ENCODE data around the gene FUT7. TPM values are rescaled to one million over a fixed set of nuclear protein-coding genes. Genes with fewer than 3 reads are reported as not detected.

FUT7 gene
- total and polyA plus RNA-seq, 2 of the 8 experiments (the other 6 are each of a cell fraction or from before 2014, with no cell fraction given): not detected

DNA sequence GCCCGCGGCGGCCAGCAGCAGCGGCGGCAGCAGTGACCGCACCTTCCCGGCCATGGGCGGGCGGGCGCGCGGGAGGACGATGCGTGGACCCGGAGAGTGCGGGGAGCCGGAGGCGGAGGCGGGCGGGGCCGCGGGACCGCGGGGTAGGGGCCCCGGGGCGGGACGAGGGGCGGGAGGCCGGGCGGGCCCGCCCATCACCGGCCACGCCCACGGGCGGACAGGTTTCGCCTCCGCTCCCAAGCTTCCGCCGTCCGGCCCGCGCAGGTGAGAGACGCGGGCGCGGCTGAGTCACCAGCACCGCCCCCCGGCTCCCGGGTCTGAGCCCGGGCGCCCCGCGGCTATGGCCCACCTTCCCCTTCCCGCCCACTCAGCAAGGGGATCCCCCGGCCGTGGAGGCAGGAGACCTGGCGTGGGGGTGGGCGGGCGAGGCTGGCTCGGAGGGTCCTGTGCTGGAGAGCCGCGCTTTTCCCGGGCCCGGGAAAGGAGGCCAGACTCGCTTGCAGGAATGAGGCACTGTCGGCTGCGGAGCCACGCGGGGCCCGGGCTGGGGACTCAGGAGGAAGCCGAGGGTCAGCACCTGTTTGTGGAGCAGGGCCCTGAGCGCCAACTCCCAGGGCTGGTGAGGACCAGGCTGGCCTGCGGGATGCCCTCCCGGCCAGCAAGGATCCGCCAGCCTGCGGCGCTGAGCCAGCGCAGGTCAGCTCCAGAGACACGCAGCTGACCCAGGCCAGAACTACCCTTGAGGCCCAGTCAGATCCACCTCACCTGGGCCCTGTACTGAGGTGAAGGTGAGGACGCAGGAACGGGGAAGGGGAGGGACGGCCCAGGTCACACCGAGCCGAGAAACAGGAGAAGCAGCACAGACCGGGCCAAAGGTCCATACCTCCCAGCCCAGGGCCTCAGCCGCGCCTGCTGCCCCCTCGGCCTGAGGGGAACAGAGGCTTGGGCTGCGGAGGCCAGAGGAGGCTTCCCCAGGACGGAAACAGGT lies 22.4 kb upstream of the FUT7 start, which contains the start of gene ENTPD2:
ENTPD2 (minus strand) TSS at position 118 of the 988 bp plus-strand sequence; CDS start at position 54, 64 bp downstream.
- POLR2A ChIA-PET (ENCODE audit: partially characterized antibody): interaction anchor here (0.9 to 1.3 kb wide), 3 partner anchors 10 to 187 kb away, joined by 3 read pairs; partner anchors contain the start of gene TUBB4B
- no peak for TF ChIP-seq SP2 (IDR thresholded peaks at IDR 0.05; ENCODE audit: low read length)
- TF ChIP-seq SUZ12 (IDR thresholded peaks at IDR 0.05; ENCODE audit: low read length): peak; percentile 9
- TF ChIP-seq SIN3A (conservative IDR thresholded peaks at IDR 0.05 in 1 of 2, IDR thresholded peaks at IDR 0.05 in 1 of 2; ENCODE audit: low read depth in 1 of 2, low read length in 2 of 2): no peak
- no peak for TF ChIP-seq JUND (IDR thresholded peaks at IDR 0.05; ENCODE audit: low read length)
- TF ChIP-seq PHF8 (conservative IDR thresholded peaks at IDR 0.05; ENCODE audit: low read depth, low read length): 0 out of 2 replicates have a peak, but pooled peaks have one; percentile 20
- no peak for TF ChIP-seq JUN (IDR thresholded peaks at IDR 0.05; ENCODE audit: low read depth, low read length)
- TF ChIP-seq ZNF274 (IDR thresholded peaks at IDR 0.05; ENCODE audit: borderline replicate concordance, extremely low read depth, low read length): no peak
- no peak for TF ChIP-seq SP4 (IDR thresholded peaks at IDR 0.05; ENCODE audit: low read length)
- no peak for TF ChIP-seq CREB1 (IDR thresholded peaks at IDR 0.05)
- TF ChIP-seq, protein P1, sequence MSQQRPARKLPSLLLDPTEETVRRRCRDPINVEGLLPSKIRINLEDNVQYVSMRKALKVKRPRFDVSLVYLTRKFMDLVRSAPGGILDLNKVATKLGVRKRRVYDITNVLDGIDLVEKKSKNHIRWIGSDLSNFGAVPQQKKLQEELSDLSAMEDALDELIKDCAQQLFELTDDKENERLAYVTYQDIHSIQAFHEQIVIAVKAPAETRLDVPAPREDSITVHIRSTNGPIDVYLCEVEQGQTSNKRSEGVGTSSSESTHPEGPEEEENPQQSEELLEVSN (IDR thresholded peaks at IDR 0.05): peak; percentile 57

More for the DNA sequence above, 22.4 kb upstream of the FUT7 start, which contains the start of gene ENTPD2:
- no peak within 1 kb of the TSS for H4K91ac ChIP-seq (replicated peaks; ENCODE audit: insufficient read length, low read length)
- peak within 1 kb of the TSS; percentile 75; the same call in 1 of the 2 replicates for H2BK12ac ChIP-seq (ENCODE audit: low read depth, low read length)
- FAIRE-seq (no peak), DNase-seq (ENCODE audit: low read depth in 1 of 2, low spot score in 2 of 2) (peak in 1 of 2 experiments; percentile 74)
- no peak within 1 kb of the TSS for H2BK120ac ChIP-seq (replicated peaks; ENCODE audit: low read depth, low read length)
- peaks cover 14 to 60% (median 47%) of the 10 kb centered on the region in 4 experiments for H3K27me3 ChIP-seq (replicated peaks in 1 of 4; ENCODE audit: control insufficient read depth in 3 of 4, extremely low read depth in 1 of 4, insufficient read depth in 3 of 4, low read length in 3 of 4)
- no peak within 1 kb of the TSS for H3K56ac ChIP-seq (replicated peaks; ENCODE audit: insufficient read length, low read depth, low read length)
- no peak within 1 kb of the TSS for H3K4ac ChIP-seq (replicated peaks; ENCODE audit: insufficient read length, low read depth, low read length)
- no peaks in the 10 kb centered on the region for H3K79me2 ChIP-seq (ENCODE audit: control insufficient read depth in 1 of 2, insufficient read depth in 2 of 2, low read length in 2 of 2)
- H3K27ac ChIP-seq (ENCODE audit: low read depth, low read length): no peak within 1 kb of the TSS
- peaks cover 9% of the 10 kb centered on the region; the same call in 1 of the 2 replicates for H3K23me2 ChIP-seq (ENCODE audit: low read depth, low read length)
- no peak within 1 kb of the TSS for H3K14ac ChIP-seq (ENCODE audit: insufficient read length)
- H2AK5ac ChIP-seq (ENCODE audit: low read depth, low read length): peak within 1 kb of the TSS; percentile 75; the same call in 1 of the 2 replicates
- no peak within 1 kb of the TSS for H3K23ac ChIP-seq (ENCODE audit: insufficient read length)
- WGBS, 2 experiments (ENCODE audit: extremely low coverage in 1 of 2, insufficient coverage in 1 of 2, insufficient read length in 1 of 2, insufficient replicate concordance in 2 of 2, low coverage in 1 of 2, low lambda C conversion rate in 2 of 2, missing lambda C conversion rate in 1 of 2): 34% methylated on average over 37 of the region's 90 CpGs; no CpG with 5 or more reads in 1 of the 2 experiments
- peak within 1 kb of the TSS; percentile 62 to 65 for H3K4me2 ChIP-seq (ENCODE audit: insufficient read depth in 1 of 2, low read depth in 2 of 2, low read length in 2 of 2)
- H4K20me1 ChIP-seq (replicated peaks in 1 of 2; ENCODE audit: control insufficient read depth in 1 of 2, insufficient read depth in 2 of 2, low read length in 2 of 2): peaks cover 0 to 6% of the 10 kb centered on the region in 2 experiments
- H3K9me3 ChIP-seq (ENCODE audit: insufficient read depth in 2 of 2, low read depth in 1 of 2, low read length in 1 of 2): no peaks in the 10 kb centered on the region
- H3K4me1 ChIP-seq (replicated peaks in 1 of 4; ENCODE audit: control insufficient read depth in 3 of 4, insufficient read depth in 4 of 4, low read length in 3 of 4): peaks cover 0 to 18% (median 11%) of the 10 kb centered on the region in 4 experiments; a peak in 5 of 7 replicates
- CTCF ChIA-PET (ENCODE audit: partially characterized antibody): interaction anchor here (0.7 to 8.6 kb wide), 6 partner anchors 9 to 173 kb away, joined by 3 to 156 read pairs (median 4); partner anchors contain the start of genes RNF224 and SAPCD2
- no peak within 1 kb of the TSS for H3K9ac ChIP-seq (replicated peaks in 1 of 4; ENCODE audit: extremely low read depth in 1 of 4, low read depth in 3 of 4, low read length in 3 of 4)
- peak within 1 kb of the TSS; percentile 25; the same call in 1 of the 2 replicates for H4K8ac ChIP-seq (ENCODE audit: extremely low read depth, insufficient read depth, low read length)
- H2BK15ac ChIP-seq (ENCODE audit: low read length): peak within 1 kb of the TSS; percentile 88; the same call in 1 of the 2 replicates
- peak within 1 kb of the TSS; percentile 18 to 65 (median 31) for H3K4me3 ChIP-seq (ENCODE audit: extremely low read depth in 1 of 4, insufficient read depth in 2 of 4, low read depth in 3 of 4, low read length in 4 of 4)
- peak within 1 kb of the TSS; percentile 78 for H3K18ac ChIP-seq (ENCODE audit: extremely low read depth, low read length)
- H3K36me3 ChIP-seq (ENCODE audit: control insufficient read depth in 2 of 4, insufficient read depth in 4 of 4, low read length in 3 of 4): no peaks in the 10 kb centered on the region
- H4K5ac ChIP-seq (ENCODE audit: insufficient read length, low read depth, low read length): no peak within 1 kb of the TSS
- no peaks in the 10 kb centered on the region for H3K79me1 ChIP-seq (ENCODE audit: low read depth, low read length)
- no peak within 1 kb of the TSS for H2BK20ac ChIP-seq (ENCODE audit: low read length)
- H2AFZ ChIP-seq (ENCODE audit: low read length): 0 out of 2 replicates have a peak within 1 kb of the TSS, but pooled peaks have one; percentile 35
- no peak within 1 kb of the TSS for H2BK5ac ChIP-seq (ENCODE audit: low read depth, low read length)
